Activated CD4-positive, CD25-positive, alpha-beta regulatory T cell treated with anti-CD3 and anti-CD28 coated beads, Interleukin-2, amount 50 U/mL, for 72 hours (primary cell): Measurements from ENCODE around the gene MYH10.
A peak's percentile ranks its signal among the peaks of the same experiment; 100 is the strongest.

Source experiments
- DNase-seq: peaks from one replicate; pipeline ENCODE4 v3.0.0; 2021

The MYH10 gene

DNA sequence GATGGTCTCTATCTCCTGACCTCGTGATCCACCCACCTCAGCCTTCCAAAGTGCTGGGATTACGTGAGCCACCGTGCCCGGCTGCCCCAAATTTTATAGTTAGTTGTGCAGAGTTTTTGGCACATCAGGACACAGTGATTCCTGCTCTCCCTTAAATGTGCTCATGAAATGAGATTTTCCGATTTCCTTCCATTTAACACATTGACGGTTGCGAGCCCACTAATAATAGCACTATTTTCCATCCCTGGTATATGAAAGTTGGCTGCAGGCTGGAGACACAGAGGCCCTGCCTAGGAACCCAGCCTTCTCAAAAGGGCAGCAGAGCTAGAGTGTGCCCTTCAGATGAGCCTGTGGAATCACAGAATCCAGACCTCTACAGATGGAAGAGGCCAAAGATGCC lies 17.4 kb upstream of the MYH10 start:
- DNase-seq = no peak

DNA sequence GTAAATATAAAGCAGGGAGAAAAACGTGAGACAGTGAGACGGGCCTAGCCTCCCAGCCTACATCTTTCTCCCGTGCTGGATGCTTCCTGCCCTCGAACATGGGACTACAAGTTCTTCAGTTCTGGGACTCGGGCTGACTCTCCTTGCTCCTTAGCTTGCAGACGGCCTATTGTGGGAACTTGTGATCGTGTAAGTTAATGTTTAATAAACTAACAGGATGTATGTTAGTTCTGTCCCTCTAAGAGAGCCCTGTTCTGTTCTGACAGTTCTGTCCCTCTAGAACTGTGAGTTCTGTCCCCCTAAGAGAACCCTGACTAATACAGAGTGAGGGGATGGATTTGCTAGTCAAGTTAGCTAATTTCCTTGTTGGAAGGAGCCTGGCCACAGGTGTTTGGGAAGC lies 16.7 kb upstream of the MYH10 start:
- no peak for DNase-seq

DNA sequence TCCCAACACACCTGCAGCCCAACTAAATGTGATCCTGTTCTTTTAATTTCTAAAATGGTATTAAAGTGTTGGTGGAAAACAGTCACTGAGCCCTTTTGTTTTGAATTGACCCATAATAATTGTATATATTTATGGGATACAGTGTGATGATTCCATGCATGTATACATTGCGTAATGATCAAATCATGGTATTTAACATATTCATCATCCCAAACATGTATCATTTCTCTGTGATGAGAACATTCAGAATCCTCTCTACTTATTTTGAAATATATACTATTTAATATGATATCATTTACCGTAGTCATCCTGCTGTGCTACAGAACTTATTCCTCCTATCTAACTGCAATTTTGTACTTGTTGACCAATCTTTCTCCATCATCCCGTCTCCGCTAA lies 14.0 kb upstream of the MYH10 start:
- no peak for DNase-seq

DNA sequence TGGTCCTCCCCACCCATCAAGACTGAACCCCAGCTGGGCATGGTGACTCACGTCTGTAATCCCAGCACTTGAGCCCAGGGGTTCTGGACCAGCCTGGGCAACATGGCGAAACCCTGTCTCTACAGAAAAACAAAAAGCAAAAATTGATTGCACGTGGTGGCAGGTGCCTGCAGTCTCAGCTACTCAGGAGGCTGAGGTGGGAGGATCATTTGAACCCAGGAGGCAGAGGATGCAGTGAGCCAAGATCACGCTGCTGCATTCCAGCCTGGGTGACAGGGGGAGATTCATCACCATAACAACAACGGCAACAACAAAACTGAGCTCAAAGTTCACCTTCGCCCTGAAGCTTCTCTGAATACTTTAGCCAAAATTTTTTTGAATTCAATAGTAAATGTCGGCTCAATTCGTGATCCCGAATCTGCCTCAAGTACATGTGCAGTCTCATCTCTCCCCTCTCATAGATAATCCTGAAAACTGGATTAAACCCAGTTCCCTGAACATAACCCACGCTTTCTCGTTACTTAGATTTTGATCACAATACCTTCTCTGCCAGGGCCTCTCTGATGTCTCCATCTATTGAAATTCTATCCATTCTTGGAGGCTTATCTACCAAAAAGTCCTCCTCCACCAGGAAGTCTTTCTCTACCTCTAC lies 13.5 kb upstream of the MYH10 start:
- no peak for DNase-seq

GRCh38 chr17:8639709-8640108 lies 9.2 kb upstream of the MYH10 start:
- no peak for DNase-seq

DNA sequence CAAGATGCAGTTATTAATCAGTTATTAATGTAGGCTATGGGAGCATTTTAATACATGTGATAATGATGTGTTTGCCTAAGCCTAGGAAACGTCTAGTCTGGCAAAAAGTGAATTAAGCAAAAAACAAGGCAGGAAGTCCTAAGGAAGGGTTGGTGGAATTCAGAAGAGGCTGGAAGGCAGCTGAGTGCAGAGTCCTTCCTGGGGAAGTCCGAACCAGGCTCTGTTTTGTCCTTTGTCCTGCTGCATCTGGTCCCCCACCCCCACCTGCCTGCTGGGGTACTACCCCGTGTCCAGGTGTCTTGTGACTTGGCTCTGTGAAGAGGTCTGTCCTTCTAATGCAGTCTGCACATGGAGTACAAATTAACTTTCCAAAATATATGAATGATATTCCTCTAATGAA lies 1.5 kb upstream of the MYH10 start:
- DNase-seq = no peak

DNA sequence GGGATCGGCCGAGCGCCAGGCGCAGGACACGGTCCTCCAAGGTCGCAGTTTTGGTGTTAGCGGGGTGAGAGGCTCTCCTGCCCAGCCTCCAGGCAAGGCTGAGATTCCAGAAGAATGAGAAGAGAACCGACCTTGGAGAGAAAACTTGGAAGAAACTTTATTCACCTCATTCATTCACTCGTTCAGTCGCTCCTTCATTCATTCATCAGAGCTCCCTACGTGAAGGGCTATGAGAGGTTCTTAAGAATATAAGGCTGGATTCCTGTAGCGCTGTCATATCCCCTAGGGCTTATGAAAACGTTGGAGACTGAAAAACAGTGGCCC lies 991 bp upstream of the MYH10 start:
- DNase-seq = no peak

- peak; percentile 90 for DNase-seq
These were observed 453 bp upstream of the MYH10 start for GRCh38 chr17:8630802-8631553.

GRCh38 chr17:8629371-8630226 lies 926 bp downstream of the MYH10 start:
- peak; percentile 33 for DNase-seq

DNA sequence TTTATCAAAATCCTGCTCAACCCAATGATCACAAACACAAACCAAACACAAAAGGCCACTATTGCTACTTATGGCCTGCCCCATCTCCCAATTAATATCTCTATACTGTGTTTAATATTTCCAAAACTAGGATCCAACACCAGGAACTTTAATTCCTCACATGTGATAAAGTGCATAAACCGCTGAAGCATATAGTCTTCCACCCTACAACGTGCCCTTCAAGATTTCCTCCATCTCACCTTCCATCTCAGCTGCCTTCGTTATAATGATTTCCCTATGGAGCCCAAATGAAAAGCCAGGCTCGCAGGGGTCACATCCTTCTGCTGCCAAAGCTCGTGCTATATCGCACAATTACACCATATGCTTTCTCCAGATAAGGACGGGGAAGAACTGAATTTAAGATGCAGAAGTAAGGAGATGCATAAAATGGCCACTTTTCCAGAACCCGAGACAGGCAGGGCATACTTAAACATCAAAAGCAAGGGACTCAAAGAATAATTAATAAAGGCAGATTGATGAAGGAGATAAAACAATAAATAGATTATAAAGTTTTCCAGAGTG lies 1.8 kb downstream of the MYH10 start:
- no peak for DNase-seq

- DNase-seq = no peak
These were observed 2.4 kb downstream of the MYH10 start for GRCh38 chr17:8628172-8628571.

DNA sequence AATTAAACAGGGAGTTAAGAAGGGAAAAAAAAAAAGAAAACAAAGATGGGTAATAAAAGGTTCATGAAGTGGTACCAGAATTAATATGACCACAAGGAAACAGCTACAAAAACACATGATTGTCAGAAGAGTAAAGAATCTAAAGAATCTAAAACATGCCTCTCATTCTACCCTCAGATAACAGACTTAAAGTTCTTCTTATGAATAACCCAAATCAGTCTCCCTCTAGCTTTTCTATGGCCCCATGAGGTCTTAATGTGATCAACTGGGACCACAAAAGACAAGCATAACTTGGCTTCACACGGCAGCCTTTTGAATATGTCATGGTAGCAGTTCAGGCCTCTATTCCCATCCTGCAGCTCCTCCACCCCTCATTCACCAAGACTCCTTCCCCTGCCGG lies 6.9 kb downstream of the MYH10 start:
- DNase-seq = no peak

- DNase-seq = no peak
These were observed 8.3 kb downstream of the MYH10 start for GRCh38 chr17:8622191-8622590.

DNA sequence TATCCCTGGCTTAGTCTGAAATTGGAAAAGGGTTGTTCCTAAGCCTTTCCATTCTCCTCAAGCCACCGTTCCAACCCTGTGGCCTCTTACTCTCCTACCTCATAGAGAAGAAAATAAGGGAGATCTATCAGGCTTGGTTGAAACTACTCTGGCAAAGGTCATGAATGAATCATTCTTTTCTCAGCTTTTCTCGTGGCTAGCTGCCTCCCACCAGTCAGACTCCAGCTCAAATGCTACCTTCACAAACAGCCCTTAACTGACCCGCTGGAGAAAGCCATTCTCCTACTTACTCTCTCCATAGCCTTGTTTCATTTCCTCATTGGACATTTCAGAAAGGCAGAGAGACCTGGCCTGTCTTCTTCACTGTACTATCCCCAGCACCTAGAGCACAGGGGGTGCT lies 8.9 kb downstream of the MYH10 start:
- no peak for DNase-seq

- DNase-seq = no peak
These were observed 11.2 kb downstream of the MYH10 start for GRCh38 chr17:8619294-8619693.

DNA sequence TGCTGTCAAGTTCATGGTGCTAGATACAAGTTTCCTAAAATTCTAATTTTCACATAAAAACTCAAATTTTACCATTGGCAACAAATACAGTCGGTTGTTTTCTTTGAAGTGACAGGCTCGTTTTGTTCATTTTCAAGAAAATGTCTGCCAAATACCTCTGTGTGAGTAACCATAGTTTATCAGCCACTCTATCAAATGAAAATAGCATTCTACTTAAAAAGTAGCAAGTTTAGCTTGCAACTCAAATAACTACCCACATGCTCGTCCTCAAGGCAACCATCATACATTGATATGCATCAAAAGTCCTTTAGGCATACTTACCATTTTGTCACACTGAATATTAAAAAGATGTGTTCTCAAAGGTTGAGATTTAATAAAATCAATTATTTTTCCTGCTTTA lies 11.7 kb downstream of the MYH10 start:
- DNase-seq = no peak

GRCh38 chr17:8614988-8615387 lies 15.5 kb downstream of the MYH10 start:
- no peak for DNase-seq

DNA sequence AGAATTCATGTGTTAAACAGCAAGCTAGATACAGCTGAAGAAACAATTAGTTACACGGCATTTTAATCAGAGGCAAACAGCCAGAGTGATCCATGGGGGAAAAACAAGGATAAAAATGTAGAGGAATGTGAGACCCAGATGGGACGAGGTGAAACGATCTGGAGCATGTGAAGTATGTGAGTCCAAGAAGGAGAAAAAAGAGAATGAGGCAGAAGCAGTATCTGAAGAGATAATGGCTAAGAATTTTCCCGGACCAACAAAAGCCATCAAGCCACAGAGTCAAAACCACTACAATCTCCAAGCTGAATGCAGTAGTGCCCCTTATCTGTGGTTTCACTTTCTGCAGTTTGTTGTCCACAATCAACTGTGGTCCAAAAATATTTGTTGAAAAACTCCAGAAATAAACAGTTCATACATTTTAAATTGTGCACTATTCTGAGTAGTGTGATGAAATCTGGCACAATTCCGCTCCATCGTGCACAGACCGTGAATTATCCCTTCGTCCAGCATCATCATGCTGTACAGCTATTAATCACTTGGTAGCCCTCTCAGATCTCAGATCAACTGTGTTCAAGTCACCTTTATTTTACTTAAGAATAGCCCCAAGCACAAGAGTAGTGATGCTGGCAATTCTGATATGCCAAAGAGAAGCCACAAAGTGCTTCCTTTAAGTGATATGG lies 18.8 kb downstream of the MYH10 start:
- DNase-seq = no peak

- DNase-seq = no peak
These were observed 19.4 kb downstream of the MYH10 start for GRCh38 chr17:8611137-8611536.

DNA sequence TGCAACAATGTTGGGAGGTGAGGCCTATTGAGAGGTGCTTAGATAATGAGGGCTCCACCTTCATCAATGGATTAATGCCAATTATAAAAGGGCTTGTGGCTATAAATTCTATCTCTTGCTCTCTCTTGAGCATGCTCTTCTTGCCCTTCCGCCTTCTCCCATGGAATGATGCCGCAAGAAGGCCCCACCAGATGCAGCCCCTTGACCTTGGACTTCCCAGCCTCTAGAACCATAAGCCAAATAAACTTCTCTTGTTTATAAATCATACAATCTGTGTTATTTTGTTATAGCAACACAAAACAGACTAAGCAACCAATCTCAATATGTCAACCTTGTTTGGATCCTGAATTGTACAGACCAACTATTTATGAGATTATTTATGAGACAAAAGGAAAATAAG lies 20.0 kb downstream of the MYH10 start:
- no peak for DNase-seq

DNA sequence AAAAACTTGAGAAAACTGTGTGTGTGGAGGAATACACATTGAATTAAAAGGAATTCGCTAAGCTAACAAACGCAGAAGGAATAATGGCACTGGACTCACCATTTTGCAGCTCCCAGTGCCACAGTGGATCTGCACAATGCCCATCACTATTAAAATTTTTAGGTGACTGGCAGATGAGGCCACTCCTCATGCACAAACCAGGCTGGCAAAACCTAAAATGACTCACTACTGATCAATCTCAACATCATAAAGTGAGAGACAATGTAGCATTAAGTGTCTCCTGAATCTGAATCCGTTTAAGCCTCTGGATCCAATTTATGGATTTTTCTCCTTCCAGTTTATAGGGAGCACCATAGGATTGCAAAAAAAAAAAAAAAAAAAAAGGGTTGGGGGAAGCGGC lies 20.6 kb downstream of the MYH10 start:
- DNase-seq = no peak

DNA sequence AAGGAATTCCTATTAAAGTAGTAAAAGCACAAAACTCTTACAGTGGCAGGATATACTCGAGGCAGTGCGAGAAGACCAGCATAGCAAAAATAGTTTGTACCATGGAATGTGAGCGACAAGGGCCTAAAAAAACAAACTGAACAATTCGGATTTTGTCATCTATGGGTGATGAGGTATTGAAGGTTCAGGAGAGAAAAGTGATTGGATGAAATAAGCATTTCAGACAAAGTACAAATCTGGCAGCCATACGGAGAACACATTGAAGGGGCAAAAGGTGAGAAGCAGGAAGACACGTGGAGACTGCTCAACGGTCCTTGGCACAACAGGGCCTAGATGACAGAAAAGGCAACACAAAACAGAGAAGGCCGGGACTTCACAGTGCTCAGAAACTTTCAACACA lies 22.5 kb downstream of the MYH10 start:
- DNase-seq = no peak

DNA sequence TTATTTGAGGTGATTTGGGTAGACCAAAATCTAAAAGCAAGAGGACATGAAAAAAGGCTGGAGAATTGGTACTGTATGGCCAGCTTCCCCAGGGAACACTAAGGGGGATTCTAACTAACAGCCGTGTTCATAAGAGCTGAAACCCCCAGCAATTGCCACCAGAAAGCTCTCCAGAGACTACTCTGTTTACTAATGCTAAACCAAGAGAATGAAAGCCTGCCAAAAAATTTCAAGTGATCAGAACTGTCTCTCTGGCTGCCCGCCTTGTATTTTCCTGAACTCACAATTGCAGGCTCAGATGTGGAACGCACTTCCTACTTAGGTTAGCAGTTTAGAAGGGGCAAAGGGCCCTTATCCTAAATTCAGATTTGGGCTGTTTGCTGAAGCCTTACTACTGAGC lies 24.1 kb downstream of the MYH10 start:
- DNase-seq = no peak
